Esophagus squamous epithelium (tissue), 4 donors: ENCODE measurements around the gene CXCR1.
A peak's percentile ranks its signal among the peaks of the same experiment; 100 is the strongest.

Experiments used
- CTCF ChIP-seq, 6 experiments: fragments of 450-650 bp in 4 of 6; fragments of 200-600 bp in 2 of 6; sonication (generic) in 2 of 6; IDR thresholded peaks; one replicate each; pipeline ENCODE4 v1.5.1; 2016 to 2019; ENCODE audit warnings: antibody characterized with exemption in 6 of 6, mild to moderate bottlenecking in 4 of 6, moderate library complexity in 4 of 6
- POLR2A ChIP-seq, 4 donors: fragments of 450-650 bp; IDR thresholded peaks; one replicate each; pipeline ENCODE4 v1.6.1; 2017; ENCODE audit warnings: antibody characterized with exemption in 4 of 4, mild to moderate bottlenecking in 4 of 4, moderate library complexity in 3 of 4

GRCh38 chr2:218186355-218186766 lies 19.6 kb upstream of the CXCR1 start:
- TF ChIP-seq CTCF (IDR thresholded peaks at IDR 0.05) (peak; percentile 77 to 90 (median 84)), POLR2A (IDR thresholded peaks at IDR 0.05) (no peak)
